Ishikawa (cell line): ENCODE data around the gene NR6A1.

ENCODE experiments used
- NFIC ChIP-seq: IDR thresholded peaks from 2 replicates; pipeline ENCODE4 v1.6.1; 2012
- RAD21 ChIP-seq: IDR thresholded peaks from 2 replicates; pipeline ENCODE4 v1.6.1; 2012; ENCODE audit warnings: low read depth
- REST ChIP-seq: IDR thresholded peaks from 2 replicates; pipeline ENCODE4 v1.6.1; 2012; ENCODE audit warnings: low read depth, mild to moderate bottlenecking

DNA sequence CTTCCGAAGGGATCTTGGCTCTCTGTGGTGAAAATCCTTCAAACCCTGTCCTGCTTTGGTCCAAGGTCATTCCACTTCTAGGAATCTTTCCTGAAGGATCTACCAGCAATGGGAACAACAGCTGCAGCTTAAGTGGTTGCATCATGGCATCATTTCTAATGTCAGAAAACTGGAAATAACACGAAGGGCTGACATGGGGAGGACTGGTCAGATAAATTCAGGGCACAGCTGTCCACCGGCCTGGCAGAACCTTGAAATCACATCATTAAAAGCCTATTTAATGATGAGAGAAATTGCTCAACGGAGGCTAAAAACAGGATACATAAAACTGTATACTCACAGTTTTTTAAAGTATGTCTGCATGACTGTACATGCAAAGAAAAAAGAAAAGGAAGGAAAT, 34.1 kb upstream of the NR6A1 start:
- TF ChIP-seq NFIC (no peak), REST (no peak), RAD21 (no peak)
